Mononuclear cell (primary cell): ENCODE measurements around the gene LNX1. TPM values are rescaled to one million over a fixed set of nuclear protein-coding genes. Genes with fewer than 3 reads are reported as not detected.

ENCODE experiments used
- H3K27me3 ChIP-seq: 2 replicates; pipeline ENCODE4 v1.6.0; 2011; ENCODE audit warnings: low read length, control low read depth; ENCODE audit not compliant: insufficient read depth
- H3K4me1 ChIP-seq: 2 replicates; pipeline ENCODE4 v1.5.1; 2011; ENCODE audit warnings: mild to moderate bottlenecking, low read length, control low read depth; ENCODE audit not compliant: insufficient read depth
- H3K4me3 ChIP-seq: 2 replicates; pipeline ENCODE4 v1.5.1; 2011; ENCODE audit warnings: mild to moderate bottlenecking, low read length, moderate library complexity
- H3K9me3 ChIP-seq: 2 replicates; pipeline ENCODE4 v1.5.1; 2011; ENCODE audit warnings: low read depth, mild to moderate bottlenecking, control low read depth, low read length
- total RNA-seq: library from RNA; depleted of rRNA; stranded (reverse); fragments of >200 nt; gene quantifications from one replicate; pipeline ENCODE4 v1.2.3, GENCODE V29; 2012

The LNX1 gene
- total RNA-seq, 1 donor: not detected

DNA sequence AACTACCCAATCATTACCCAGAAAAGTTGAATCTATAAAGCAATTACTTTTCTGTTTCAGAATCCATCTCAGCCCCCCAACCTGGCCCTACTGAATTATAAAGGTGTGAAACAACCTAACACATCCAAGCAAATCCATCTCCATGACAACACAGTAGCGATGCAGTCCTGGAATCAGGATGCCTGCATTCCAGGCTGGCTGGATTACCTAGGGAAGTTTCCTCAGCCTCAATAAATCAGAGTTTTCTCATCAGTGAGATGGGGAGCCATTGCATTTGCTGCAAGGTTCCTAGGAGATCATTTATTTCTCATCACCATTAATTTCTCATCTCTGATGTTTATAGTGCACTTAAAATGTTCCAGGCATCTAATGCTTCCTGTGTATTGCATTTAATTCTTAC is 46.0 kb downstream of the LNX1 start:
- Histone ChIP-seq H3K4me3 (no peak overlapping the region), H3K9me3 (no peaks in the 10 kb centered on the region), H3K4me1 (no peaks in the 10 kb centered on the region), H3K27me3 (no peaks in the 10 kb centered on the region)

DNA sequence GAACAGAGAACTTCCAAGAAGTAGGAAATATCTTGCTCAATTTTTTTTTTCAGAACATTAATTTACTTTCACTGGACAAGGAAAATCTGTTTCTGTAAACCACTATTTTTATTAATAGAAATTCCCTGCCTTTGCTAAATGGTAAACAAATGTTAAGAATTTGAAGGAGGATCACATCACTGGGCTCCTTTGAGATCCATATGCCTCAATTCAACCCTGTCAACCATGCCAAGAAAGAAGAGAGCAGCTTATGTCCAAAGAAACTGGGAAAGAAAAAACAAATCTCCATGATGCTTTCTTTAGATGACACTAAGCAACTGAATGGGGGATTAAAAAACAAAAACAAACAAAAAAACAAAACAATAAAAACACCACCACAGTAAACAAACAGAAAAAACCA is 47.7 kb downstream of the LNX1 start:
- Histone ChIP-seq H3K27me3 (no peaks in the 10 kb centered on the region), H3K4me3 (no peak overlapping the region), H3K4me1 (no peaks in the 10 kb centered on the region), H3K9me3 (no peaks in the 10 kb centered on the region)

DNA sequence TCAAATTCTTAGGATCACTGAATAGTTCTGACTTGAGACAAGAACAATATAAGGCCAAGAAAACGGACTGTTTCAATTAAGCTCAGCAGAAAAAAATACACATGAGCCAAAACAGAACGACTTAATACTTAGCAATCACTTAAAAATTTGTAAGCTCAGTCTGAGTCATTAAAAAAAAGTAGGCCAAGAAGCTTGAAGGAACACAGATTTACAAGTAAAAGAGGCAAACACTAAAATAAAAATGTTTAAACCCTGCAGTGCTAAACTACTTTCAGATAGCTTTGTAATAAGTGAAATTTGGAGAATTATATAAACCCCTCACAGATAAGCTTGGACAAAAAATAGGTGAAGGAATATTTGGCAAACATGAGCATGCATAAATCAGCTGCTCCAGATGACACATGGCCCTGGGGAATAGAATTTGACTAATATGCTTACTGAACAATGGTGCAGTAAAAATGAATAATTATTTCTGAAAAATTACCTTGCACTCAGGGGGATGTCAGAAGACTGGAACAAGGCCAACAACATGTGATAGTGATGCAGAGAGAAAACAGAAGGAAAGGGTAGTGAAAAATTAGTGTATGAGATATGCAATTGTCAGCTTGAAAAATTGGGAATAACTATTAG is 49.6 kb downstream of the LNX1 start:
- Histone ChIP-seq H3K4me1 (no peaks in the 10 kb centered on the region), H3K27me3 (no peaks in the 10 kb centered on the region), H3K9me3 (no peaks in the 10 kb centered on the region), H3K4me3 (no peak overlapping the region)

DNA sequence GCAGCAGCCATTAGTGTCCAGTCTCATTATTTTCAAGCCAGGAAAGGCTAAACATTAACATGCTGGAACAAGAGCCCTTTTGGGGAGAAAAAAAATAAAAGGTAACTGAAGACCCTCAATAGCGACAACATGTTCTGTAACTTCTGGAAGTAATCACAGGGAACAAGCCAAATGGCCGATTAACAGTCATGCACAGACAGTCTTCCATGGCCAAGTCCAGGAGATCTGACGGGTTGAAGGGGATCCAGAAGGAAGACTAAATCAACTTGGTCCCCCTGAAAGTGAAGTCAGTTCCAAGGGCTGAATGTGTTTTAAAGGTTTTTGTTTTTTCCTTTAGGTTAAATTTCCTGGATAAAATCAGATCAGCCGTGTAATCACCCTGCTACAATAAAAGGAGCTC is 52.5 kb downstream of the LNX1 start:
- H3K27me3 ChIP-seq: no peaks in the 10 kb centered on the region
- no peaks in the 10 kb centered on the region for H3K4me1 ChIP-seq
- no peaks in the 10 kb centered on the region for H3K9me3 ChIP-seq
- no peak overlapping the region for H3K4me3 ChIP-seq

GRCh38 chr4:53537606-53538005 is 53.7 kb downstream of the LNX1 start:
- H3K4me1 ChIP-seq: no peaks in the 10 kb centered on the region
- no peaks in the 10 kb centered on the region for H3K27me3 ChIP-seq
- H3K9me3 ChIP-seq: no peaks in the 10 kb centered on the region
- no peak overlapping the region for H3K4me3 ChIP-seq

GRCh38 chr4:53536328-53536727 is 55.0 kb downstream of the LNX1 start:
- H3K4me1 ChIP-seq: no peaks in the 10 kb centered on the region
- H3K27me3 ChIP-seq: no peaks in the 10 kb centered on the region
- H3K4me3 ChIP-seq: no peak overlapping the region
- H3K9me3 ChIP-seq: no peaks in the 10 kb centered on the region

DNA sequence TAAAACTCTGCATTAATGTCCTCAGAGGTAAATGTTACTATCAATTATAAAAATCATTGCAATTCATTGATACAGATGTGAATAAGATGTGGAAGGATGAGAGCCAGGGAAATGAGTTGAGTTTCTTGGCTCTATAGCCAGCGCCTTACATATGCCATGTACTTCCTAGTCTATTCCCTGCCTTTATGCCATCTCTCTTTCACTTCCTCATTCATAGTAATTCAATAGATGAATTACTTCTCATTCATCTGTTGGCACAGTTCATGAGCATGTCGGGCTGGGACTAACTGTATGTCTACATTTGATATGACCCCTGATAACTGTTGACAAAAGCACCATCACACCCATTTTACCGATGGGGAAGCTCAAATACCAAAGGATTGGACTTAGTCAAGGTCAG is 55.7 kb downstream of the LNX1 start:
- Histone ChIP-seq H3K4me1 (no peaks in the 10 kb centered on the region), H3K27me3 (no peaks in the 10 kb centered on the region), H3K4me3 (no peak overlapping the region), H3K9me3 (no peaks in the 10 kb centered on the region)

DNA sequence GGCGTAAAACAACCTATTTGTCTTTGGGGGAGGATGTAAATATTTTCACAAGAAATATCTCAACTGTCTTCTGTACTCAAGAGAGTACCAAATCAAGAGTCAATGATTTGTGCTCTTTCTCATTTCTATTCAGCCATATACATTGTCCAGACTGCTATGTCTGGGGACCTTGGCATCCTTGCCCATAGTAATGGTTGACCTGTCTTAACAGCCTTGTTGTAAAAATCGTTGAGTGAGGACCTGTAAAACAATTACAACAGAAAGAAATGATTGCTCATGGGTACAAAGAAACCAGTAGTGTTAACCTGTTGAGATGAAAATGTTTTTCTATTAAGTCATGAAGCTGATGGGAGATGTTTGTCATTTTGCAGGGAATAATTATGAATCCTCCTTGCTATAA is 56.6 kb downstream of the LNX1 start:
- Histone ChIP-seq H3K4me3 (no peak overlapping the region), H3K4me1 (no peaks in the 10 kb centered on the region)

GRCh38 chr4:53532521-53532920 is 58.8 kb downstream of the LNX1 start:
- no peaks in the 10 kb centered on the region for H3K9me3 ChIP-seq
- no peaks in the 10 kb centered on the region for H3K27me3 ChIP-seq
- no peak overlapping the region for H3K4me3 ChIP-seq
- no peaks in the 10 kb centered on the region for H3K4me1 ChIP-seq

More for the DNA sequence above, 56.6 kb downstream of the LNX1 start:
- H3K9me3 ChIP-seq: no peaks in the 10 kb centered on the region
- no peaks in the 10 kb centered on the region for H3K27me3 ChIP-seq

GRCh38 chr4:53531585-53532224 is 59.6 kb downstream of the LNX1 start:
- H3K9me3 ChIP-seq: no peaks in the 10 kb centered on the region
- H3K4me3 ChIP-seq: no peak overlapping the region
- no peaks in the 10 kb centered on the region for H3K4me1 ChIP-seq
- H3K27me3 ChIP-seq: no peaks in the 10 kb centered on the region

- Histone ChIP-seq H3K27me3 (no peaks in the 10 kb centered on the region), H3K4me1 (no peaks in the 10 kb centered on the region), H3K4me3 (no peak overlapping the region), H3K9me3 (no peaks in the 10 kb centered on the region)
Observed at GRCh38 chr4:53529025-53529424, 62.3 kb downstream of the LNX1 start.

DNA sequence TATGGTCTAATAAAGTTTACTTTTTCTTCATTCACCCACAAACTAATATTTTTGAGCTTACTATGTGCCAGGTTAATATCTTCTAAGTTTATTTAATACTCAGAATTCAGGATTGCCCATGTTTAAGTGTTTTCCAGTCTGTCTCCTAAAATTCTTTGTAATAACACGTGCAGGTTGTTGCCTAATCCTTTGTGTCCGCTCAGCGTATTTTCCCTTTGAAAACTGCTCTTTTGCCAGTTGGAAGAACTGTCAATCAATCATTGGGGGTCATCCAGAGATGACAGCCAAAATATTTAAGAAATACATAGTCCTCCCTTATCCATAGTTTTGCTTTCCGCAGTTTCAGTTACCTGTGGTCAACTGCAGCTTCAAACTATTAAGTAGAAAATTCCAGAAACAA is 63.4 kb downstream of the LNX1 start:
- Histone ChIP-seq H3K4me1 (no peaks in the 10 kb centered on the region), H3K27me3 (no peaks in the 10 kb centered on the region), H3K9me3 (no peaks in the 10 kb centered on the region), H3K4me3 (no peak overlapping the region)

GRCh38 chr4:53527326-53527725 is 64.0 kb downstream of the LNX1 start:
- Histone ChIP-seq H3K27me3 (no peaks in the 10 kb centered on the region), H3K4me1 (no peaks in the 10 kb centered on the region), H3K9me3 (no peaks in the 10 kb centered on the region), H3K4me3 (no peak overlapping the region)

DNA sequence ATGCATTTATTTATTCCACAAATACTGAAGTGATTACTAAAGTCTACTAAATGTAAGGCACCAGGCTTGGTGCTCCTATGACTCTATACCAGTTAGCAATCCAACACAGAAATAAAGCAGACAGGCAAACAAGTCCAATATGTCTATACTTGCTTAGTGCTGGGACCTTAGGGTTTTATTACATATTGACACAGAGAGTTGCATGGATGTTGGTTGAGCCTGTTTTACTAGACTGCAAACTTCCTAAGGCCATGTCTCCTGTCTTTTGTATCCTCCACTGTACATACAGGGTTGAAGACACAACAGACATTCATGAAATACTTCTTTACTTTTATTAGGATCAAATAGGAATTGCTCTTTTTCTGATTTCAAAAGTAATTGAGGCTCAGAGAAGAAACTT is 69.0 kb downstream of the LNX1 start:
- H3K4me1 ChIP-seq: no peaks in the 10 kb centered on the region
- no peak overlapping the region for H3K4me3 ChIP-seq
- no peaks in the 10 kb centered on the region for H3K27me3 ChIP-seq
- no peaks in the 10 kb centered on the region for H3K9me3 ChIP-seq

- H3K27me3 ChIP-seq: no peaks in the 10 kb centered on the region
- no peak overlapping the region for H3K4me3 ChIP-seq
- H3K9me3 ChIP-seq: no peaks in the 10 kb centered on the region
- no peaks in the 10 kb centered on the region for H3K4me1 ChIP-seq
Observed at GRCh38 chr4:53520116-53520515, 71.2 kb downstream of the LNX1 start.

GRCh38 chr4:53518807-53519206 is 72.5 kb downstream of the LNX1 start:
- Histone ChIP-seq H3K4me3 (no peak overlapping the region), H3K4me1 (no peaks in the 10 kb centered on the region), H3K9me3 (no peaks in the 10 kb centered on the region), H3K27me3 (no peaks in the 10 kb centered on the region)
